NCI-H345 treated with DMSO at 0.1 percent for 48 hours (cell line): ENCODE measurements around the gene SDCCAG8.

Experiments used
- DNase-seq: peaks from one replicate; lab custom pipeline; 2025; ENCODE audit not compliant: unreplicated experiment; lab: John Stamatoyannopoulos, UW

The SDCCAG8 gene

GRCh38 chr1:243415663-243416408 lies 160.0 kb downstream of the SDCCAG8 start:
- DNase-seq, result no peak

- no peak for DNase-seq
Observed at GRCh38 chr1:243416495-243416894, 160.7 kb downstream of the SDCCAG8 start.

GRCh38 chr1:243420016-243420945 lies 164.4 kb downstream of the SDCCAG8 start:
- no peak for DNase-seq

- no peak for DNase-seq
Observed at GRCh38 chr1:243420946-243421685, 165.3 kb downstream of the SDCCAG8 start.

GRCh38 chr1:243421784-243422183 lies 165.9 kb downstream of the SDCCAG8 start:
- no peak for DNase-seq

GRCh38 chr1:243422362-243422761 lies 166.5 kb downstream of the SDCCAG8 start:
- DNase-seq, result no peak

GRCh38 chr1:243428084-243428483 lies 172.2 kb downstream of the SDCCAG8 start:
- no peak for DNase-seq

- DNase-seq, result no peak
Observed at GRCh38 chr1:243428617-243429342, 172.9 kb downstream of the SDCCAG8 start.

GRCh38 chr1:243431591-243431990 lies 175.8 kb downstream of the SDCCAG8 start:
- DNase-seq, result no peak

GRCh38 chr1:243432136-243432535 lies 176.3 kb downstream of the SDCCAG8 start:
- no peak for DNase-seq

GRCh38 chr1:243433737-243434370 lies 178.0 kb downstream of the SDCCAG8 start:
- no peak for DNase-seq

- no peak for DNase-seq
Observed at GRCh38 chr1:243434594-243434993, 178.8 kb downstream of the SDCCAG8 start.

GRCh38 chr1:243435836-243436235 lies 180.0 kb downstream of the SDCCAG8 start:
- no peak for DNase-seq

GRCh38 chr1:243438146-243438545 lies 182.3 kb downstream of the SDCCAG8 start:
- DNase-seq, result no peak

GRCh38 chr1:243438815-243439214 lies 183.0 kb downstream of the SDCCAG8 start:
- no peak for DNase-seq

- no peak for DNase-seq
Observed at GRCh38 chr1:243440406-243440805, 184.6 kb downstream of the SDCCAG8 start.

GRCh38 chr1:243441601-243442000 lies 185.8 kb downstream of the SDCCAG8 start:
- DNase-seq, result no peak

GRCh38 chr1:243443557-243443956 lies 187.7 kb downstream of the SDCCAG8 start:
- DNase-seq, result no peak

- DNase-seq, result no peak
Observed at GRCh38 chr1:243447347-243447746, 191.5 kb downstream of the SDCCAG8 start.

- DNase-seq, result no peak
Observed at GRCh38 chr1:243447844-243448243, 192.0 kb downstream of the SDCCAG8 start.
